NCI-H1105 (cell line): ENCODE measurements around the gene SEMA4B.
A peak's percentile ranks its signal among the peaks of the same experiment; 100 is the strongest.
"Not testable (repeated sequence)": the region's sequence is repeated elsewhere in the genome, so short reads cannot be mapped to it uniquely, and the experiment has no call there.

Experiments used
- DNase-seq: peaks from one replicate; lab custom pipeline; 2025; lab: John Stamatoyannopoulos, UW

The SEMA4B gene

DNA sequence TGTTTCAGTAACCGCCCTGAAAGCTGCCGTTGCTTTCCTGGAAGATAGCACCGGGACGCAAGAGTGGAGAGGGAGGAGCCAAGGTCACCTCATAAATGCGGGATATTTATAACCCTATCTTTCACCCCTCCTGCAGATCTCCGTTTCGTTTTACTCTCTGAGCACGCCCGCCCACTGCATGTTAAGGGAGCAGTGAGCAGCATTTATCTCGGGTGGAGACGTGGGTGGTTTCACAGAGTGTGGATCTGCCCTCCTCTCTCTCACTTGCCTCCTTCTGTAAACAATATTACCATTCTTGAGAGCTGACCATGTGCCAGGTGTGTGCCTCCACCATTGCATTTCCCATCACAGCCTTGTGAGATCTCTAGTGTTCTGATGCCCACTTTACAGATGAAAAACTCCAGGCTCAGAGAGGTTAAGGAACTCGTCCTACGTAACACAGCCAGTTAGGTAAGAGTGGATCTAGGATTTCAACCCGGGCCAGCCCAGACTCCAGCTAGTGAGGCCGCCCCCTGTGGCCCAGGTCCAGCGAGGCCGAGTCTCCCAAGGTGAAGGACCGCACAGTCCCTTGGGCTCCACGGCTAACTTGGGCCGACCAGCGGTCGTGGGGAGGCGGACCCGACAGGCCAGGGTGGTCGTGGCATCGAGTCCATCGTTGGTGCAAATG lies 16.9 kb upstream of the SEMA4B start:
- no peak for DNase-seq

DNA sequence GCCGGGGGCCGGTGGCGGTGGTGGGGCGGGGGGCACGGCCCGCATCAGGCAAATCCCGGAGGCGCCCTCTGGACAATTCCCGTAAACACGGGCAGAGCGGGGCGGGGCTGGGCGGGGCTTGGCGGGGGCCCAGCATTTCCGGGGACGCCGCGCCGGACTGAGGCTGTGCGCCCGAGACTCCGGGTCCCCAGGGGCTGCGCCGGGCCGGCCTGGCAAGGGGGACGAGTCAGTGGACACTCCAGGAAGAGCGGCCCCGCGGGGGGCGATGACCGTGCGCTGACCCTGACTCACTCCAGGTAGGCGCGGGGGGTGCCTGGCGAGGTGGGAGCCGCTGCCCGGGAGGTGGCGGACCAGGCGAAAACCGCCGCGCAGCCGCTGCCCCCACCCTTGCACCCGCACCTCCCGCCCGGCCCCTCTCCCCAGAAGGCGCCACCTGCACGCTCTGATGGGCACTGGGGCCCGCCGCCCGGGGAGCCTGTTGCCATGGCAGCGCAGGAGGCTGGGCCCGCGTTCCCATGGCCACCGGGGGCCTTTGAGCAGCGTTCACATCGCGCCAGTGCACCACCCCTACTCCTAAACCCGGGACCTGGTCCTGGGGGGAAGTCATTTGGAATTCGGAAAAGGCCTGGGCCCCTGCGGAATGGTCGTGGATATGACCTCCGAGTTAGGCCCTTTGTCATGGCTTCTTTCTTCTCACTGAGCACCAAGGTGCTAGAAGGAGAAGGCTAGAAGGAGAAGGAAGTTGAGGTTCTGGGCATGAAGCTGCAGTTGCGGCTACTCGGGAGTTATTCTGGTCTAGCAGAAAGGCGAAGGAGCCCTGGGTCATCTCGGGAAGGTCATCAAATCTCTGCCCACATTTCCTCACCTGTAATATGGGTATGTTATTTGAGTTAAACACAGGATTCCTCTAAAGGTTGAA lies 16.1 kb upstream of the SEMA4B start:
- peak; percentile 67 for DNase-seq

DNA sequence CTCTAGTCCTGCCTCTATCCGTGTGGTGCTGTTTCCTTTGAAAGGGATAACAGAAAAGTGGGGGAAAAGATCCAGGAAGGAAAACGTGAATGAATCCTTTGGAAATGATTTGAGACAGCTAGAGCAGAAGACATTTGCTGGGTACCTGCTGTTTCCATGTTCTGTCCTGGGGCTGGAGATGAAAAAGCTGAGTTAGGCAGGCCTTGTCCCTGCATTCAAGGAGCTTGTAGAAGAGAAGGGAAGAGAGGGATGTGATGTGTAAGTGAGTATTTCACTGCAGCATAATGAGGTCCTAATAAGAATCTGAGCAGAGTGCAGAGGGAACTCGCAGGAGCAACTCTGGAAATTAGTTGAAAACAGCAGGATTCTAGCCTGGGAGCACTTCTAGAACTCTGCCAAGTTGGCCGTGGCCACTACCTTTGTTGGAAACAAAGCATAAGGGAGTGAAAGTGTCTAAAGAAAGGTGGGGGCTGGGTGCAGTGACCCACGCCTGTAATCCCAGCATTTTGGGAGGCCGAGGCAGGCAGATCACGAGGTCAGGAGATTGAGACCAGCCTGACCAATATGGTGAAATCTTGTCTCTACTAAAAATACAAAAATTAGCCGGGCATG lies 13.8 kb upstream of the SEMA4B start:
- DNase-seq, result no peak

DNA sequence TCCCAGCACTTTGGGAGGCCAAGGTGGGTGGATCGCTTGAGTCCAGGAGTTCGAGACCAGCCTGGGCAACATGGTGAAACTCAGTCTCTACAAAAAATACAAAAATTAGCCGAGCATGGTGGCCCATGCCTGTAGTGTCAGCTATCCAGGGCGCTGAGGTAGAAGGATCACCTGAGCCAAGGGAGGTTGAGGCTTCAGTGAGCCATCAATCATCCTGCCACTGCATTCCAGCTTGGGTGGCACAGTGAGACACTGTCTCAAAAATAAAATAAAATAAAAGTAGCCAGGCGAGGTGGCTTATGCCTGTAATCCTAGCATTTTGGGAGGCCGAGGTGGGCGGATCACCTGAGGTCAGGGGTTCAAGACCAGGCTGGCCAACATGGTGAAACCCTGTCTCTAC lies 13.1 kb upstream of the SEMA4B start:
- not testable (repeated sequence) for DNase-seq

DNA sequence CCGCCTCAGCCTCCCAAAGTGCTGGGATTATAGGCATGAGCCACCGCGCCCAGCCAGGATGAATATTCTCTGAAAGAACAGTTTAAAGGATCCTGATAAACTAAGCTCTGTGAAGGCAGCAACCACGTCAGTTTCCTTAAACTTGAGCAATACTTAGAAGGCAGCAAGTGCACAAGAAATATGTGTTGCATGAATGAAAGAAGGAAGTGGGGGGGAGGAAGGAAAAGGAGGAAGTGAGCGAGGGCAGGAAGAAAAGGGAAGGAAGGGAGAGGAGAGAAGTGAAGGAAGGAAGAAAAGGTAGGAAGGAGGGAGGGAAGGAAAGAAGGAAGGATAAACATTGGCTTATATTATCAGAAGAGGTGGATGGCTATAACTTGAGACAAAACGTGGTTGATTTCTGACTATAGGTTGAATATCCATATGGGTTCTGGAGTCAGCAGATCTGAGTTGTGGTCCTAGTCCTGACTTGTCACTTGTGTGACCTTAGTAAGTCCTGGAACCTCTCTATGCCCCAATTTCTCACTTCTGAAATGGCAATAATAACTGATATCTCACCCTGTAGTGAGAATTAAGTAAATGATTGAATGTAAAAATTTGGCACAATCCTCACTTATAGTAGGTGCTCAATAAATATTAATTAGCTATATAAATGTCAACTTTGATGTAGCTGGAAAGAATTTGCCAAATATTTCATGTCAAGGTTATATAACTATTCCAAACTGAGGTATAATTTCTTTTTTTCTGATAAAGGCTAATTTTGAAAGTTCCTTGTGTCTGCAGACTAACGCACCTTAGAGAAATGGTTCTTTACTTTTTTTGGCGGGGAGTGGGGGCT lies 12.0 kb upstream of the SEMA4B start:
- no peak for DNase-seq

DNA sequence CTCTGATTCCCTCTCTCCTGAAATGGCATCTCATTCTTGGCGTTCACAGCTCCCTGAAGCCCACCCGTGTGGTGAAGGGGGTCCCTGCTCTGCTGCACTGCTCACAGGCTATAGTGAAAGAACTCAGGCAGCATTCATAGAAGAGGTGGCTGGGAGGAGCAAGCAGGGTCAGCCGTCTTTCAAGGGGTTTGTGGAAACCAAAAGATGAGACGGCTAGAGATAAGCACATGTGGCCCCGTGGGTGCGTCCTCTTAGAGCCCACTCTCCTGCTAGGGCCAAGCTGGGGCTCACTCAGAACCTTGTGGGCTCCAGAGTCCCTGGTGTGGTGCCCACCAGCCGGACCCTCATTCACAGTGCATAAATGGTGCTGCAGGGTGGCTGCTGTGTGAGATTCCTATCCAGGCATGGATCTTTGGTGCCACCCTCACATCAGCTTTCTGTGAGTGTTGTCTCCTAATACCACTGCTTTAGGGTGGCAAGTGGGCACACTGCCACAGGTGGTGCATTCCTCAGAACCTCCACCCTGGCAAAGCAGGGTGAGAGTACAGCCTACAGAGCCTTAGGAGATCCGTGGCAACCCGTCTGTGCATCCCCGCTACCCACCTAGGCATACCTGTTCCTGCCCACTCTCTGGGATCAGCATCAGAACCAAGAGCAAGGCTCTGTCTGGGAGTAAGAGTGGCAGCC lies 11.2 kb upstream of the SEMA4B start:
- DNase-seq, result no peak

DNA sequence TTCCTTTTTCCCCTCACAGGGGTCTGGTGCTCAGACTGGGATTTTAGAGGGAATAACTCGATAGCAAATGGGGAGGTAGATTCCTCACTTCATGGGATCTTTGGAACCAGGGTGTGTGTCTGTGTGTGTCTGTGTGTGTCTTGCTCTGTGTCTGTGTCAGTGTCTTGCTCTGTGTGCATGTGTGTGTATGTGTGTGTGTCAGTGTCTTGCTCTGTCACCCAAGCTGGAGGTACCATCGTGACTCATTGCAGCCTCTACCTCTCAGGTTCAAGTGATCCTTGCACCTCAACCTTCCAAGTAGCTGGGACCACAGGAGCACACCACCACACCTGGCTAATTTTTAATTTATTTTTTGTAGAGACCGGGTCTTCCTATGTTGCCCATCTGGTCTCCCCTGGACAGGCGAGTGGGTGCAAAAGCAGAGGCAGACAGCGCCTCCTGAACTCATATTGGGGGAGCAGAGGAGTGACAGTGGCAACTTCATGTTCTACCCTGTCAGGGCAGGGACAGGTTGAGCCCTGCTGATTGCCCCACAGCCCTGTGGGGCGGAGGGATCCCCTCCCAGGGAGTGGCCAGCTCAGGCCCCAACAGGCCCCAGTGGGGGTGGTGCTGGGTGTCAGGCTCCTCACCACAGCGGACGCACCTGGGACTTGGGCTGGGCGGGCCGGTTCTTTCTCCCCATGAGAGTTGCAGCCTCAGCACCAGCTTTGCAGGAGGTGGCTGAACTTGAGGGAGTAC lies 10.4 kb upstream of the SEMA4B start:
- DNase-seq, result no peak

DNA sequence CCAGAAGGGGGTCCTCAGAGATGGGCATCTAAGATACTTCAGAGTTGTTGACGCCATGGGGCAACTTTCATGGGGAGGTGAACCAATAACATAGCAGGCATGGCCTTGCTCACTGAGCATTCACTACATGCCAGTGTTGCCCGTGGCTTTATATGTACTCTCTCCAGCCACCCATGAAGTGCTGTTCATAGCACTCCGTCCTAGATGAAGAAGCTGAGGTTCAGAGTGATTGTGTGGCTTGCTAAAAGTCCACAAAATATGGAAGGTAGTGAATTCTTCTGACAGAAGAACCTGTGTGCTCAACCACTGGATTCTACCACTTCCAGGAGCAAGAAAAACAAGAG lies 9.8 kb upstream of the SEMA4B start:
- no peak for DNase-seq

DNA sequence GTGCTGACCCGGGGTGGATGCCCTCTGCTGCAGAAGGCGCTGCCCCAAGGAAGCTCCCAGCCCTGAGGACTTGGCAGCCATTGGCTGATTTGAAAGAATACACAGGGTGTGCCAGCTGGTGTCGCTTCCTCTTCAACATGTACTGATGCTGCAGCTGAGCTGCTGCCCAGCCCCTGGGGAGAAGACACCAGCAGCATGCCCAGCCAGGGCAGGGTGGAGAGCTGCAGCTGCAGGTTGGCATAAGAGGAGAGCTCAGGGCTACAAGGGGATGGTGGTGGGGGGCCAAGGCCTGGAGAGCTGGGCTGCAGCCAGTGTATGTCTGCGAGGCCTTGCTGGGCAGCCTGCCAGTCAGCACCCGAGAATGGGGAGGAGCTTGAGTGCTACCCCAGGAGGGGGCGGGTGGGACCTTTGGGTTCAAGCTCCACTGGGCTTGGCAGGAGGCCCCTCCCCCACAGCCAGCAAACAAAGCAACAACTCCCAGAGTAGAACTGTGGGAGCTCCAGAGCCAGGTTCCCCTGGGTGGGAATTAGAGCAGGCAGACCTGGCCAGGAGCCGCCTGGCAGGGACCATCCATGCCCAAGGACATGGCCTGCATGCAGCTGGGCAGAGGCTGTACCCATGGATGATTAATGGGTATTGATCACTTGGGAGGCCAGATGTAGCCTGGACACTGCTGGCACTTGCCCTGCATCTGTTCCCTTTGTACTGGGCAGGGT lies 9.2 kb upstream of the SEMA4B start:
- peak; percentile 92 for DNase-seq

DNA sequence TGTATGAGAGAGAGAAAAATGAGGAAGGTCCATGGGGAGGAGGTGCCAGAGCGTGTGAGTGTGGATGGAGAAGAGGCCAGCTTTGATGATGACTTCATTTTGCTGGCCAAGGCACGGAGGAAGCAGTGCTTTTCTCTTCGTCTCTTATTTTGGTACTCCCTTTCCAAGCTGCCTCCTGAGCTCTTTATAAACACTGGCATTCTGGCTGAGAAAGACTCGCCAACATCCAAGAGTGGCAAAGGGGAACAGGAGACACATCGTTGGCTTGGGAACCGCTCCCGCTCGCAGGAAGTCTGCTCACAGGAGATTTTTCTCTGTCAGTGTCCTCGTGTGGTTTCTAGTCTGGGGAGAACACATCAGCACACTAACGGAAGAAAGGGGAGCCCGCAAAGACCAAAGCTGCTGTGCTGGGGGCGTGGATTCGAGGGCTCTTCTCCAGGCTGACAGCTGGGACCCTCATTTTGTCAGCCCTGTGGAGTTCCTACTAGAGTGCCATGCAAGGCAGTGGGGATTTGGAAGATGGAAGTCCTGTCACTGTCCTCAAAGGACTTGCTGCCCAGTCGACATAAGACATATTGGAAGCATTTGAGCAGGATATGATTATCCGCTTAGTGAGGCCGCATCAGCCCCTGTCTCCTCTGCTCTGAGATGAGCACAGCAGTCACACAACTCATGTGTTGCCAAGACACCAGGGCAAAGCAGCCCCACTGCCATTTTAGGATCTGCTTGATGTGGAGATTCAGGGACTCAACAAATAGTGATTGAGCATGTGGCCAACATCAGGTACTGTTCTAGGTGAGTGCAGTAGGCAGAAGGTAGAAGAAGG lies 8.0 kb upstream of the SEMA4B start:
- DNase-seq, result no peak

DNA sequence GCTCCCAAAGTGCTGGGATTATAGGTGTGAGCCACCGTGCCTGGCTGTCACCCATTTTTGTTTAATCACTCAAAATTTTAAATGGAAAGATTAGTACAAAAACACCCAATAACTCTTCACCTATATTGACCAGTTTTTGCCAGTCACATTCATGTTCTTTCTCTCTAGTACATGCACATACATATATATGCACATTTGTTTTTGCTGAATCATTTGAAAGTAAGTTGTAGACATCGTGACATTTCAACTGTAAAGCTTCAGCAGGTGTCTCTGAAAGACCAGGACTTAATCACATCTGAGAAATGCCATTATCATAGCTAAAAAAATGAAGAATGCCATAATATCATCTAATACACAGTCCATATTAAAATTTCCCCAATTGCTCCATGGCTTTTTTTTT lies 6.5 kb upstream of the SEMA4B start:
- DNase-seq, result no peak

DNA sequence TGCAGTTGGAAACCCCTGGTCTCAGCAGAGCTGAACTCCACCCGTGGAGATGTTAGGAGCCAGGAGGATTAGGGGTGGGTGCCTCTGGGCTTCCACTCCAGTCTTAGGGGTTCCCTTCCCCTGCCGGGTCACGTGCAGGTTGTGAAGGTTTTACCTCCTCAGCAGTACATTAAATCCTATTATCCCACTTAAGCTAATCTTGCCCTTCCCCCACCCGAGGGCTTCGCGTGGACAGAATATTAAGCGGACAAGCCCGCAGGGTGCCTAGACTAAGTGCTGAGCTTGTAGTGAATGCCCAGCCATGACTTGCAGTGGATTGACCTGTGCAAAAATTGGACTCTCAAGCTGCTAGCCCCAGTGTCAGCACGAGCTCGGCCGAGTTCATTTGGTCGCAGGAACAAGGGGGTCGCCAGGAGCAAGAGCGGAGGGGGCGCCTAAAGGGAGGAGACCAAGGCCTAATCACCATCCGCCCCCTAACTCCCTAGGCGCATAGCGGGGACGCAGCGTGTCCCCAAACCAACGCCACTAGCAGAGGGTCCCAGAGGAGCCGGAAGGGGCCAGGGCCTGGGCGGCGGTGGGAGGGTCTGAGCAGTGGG lies 498 bp upstream of the SEMA4B start:
- no peak for DNase-seq

DNA sequence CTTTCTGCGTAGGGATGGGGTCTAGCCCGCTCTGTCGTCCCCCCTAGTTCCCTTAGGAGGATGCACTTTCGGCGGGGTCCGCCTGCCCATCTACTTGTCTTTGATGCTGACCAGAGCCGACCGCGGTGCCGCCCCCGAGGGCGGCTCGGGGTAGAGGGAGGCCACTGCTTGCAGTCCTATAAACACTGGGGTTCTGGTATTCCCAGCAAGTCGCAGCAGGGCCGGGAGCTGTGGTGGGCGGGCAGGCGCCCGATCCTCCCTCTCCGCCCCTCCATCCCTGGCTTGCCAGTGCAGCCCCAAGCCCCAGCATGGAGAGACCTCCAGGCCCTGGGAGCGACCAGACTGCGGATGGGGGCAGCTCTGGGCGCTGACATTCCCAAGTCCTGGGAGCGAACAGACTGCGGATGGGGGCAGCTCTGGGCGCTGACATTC lies 830 bp downstream of the SEMA4B start:
- no peak for DNase-seq

DNA sequence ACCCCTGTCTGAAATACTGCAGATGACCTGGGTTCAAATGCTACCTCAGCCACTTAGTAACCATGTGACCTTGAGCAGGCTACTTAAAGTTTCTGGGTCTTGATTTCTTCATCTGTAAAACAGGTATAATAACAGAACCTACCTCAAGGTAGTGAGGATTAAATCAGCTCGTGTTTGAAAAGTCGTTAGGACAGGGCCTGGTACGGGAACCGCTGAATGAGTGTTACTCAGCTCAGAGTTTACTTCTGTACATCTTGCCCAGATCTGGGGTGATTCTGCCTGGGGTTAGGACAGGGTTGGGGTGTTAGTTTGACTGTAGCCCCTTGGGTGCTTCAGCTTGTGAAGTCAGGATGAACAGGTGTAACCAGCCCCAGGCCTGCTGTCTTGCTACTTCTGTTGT lies 1.8 kb downstream of the SEMA4B start:
- no peak for DNase-seq

DNA sequence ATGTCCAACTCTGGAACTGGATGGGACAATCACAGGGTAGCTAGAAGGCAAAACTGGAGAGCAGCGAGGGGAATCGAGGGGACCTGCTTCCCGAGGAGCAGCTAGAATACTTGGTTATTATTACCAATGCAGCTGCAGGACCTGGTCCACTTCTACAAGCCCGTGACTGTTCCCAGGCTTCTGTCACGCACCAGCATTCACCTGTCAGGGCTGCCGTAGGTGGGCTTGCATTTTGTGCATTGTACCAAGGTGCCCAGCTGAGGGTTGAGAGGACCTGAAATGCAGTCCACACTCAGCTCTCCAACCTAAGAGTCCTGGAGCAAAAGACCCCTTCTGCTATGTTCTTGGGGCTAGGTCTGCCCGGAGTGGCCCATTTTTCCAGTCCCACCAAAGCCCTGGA lies 2.3 kb downstream of the SEMA4B start:
- no peak for DNase-seq

DNA sequence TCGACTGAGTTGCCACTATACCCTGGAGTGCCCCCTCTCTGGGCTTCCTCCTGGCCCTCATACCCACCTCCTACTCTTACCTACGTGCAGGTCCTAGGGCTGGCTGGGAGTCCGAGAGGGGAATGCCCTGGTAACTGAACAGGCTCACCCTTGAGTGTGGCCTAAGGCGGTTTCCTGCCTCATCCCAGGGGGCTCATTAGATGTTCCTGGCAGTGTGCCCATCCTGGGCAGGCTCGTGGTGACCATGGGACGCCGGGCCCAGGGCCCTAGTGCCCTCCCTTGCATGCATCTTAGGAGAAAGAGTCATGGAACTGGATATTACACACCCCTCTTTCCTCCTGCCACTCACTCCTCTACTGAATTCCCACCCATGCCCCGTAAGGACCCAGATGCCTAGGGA lies 2.8 kb downstream of the SEMA4B start:
- no peak for DNase-seq

DNA sequence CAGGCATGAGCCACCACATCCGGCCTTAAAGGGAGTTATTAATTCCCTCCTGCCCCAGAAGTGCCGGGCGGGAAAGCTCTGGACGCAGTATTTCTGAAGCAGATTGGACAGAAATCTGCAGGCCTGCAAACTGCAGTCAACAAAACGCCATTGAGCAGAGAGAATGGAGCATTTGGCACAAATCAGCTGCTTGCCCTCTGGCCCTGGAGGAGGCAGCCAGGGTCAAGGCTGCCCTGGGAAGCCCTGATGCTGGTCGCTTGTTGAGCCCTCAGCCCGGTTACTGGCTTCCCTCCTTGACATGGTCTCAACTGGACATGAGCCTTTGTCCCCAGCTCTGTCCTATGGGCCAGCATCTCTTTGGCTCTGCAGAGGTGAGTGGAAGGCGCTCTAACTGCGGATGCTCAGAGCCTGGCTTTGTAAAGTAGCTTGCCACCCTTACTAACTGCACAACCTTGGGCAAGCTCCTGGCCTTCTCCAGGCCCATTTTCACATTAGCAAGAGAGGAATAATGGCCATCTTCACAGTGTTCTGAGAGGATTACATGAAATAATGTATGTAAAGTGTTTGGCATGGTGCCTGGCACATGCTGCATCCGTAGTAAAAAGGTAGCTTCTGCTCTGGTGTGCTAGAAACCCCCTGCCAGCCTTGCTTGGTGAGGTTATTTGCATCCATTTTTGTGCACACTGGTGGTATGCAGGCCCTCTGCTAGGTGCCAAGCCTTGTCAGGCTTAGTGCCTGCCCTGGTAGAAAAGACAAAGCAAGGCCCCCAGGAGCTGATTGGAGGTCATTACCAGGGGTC lies 4.1 kb downstream of the SEMA4B start:
- DNase-seq, result no peak

DNA sequence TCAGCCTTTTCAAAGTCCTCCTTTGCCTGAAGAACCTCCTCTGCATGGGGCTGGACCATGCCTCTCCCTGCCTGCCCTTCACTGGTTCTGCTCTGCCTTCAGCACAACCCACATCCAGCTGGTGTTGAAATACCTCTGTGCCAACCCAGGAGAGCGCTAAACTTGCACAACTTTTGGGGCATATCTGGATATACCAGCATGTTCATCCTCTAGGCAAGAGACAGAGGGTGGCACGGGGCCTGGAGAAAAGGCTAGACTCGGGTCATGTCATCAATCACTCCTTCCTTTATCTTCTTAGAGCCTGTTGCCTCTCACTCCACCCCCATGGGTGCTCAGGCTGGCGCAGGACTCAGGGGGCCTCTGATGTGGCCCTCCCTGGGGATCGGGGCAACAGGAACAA lies 4.8 kb downstream of the SEMA4B start:
- no peak for DNase-seq
